Stomach (tissue), 9 donors: ENCODE results near the gene TXNDC5. TPM values are rescaled to one million over a fixed set of nuclear protein-coding genes. Genes with fewer than 3 reads are reported as not detected.

Source experiments
- DNase-seq, 2 donors: peaks; one replicate each; pipeline versions ENCODE4 v3.0.0 to v3.0.0-alpha.2; 2013 to 2019
- H3K27ac ChIP-seq, 5 donors: fragments of 200-600 bp in 4 of 5; sonication (generic) in 4 of 5; one replicate each; pipeline ENCODE4 v1.5.1; 2013 to 2019; ENCODE audit warnings: mild to moderate bottlenecking in 1 of 5, moderate library complexity in 1 of 5
- H3K27me3 ChIP-seq, 3 donors: fragments of 200-600 bp; sonication (generic); one replicate each; pipeline ENCODE4 v1.5.1; 2017 to 2019; ENCODE audit warnings: mixed run types in 1 of 3
- H3K36me3 ChIP-seq, 4 donors: fragments of 200-600 bp; sonication (generic); 1 replicate in 3 of 4; 2 replicates in 1 of 4; pipeline ENCODE4 v1.5.1; 2016 to 2019
- H3K4me1 ChIP-seq, 4 donors: fragments of 200-600 bp; sonication (generic); one replicate each; pipeline ENCODE4 v1.5.1; 2016 to 2019
- H3K4me3 ChIP-seq, 4 donors: fragments of 200-600 bp; sonication (generic) in 3 of 4; one replicate each; pipeline ENCODE4 v1.5.1; 2016 to 2019; ENCODE audit warnings: mild to moderate bottlenecking in 1 of 4
- H3K9me3 ChIP-seq, 4 donors: fragments of 200-600 bp; sonication (generic); one replicate each; pipeline ENCODE4 v1.5.1; 2016 to 2019
- CTCF ChIP-seq, 7 experiments: fragments of 450-650 bp in 4 of 7; fragments of 200-600 bp in 3 of 7; sonication (generic) in 3 of 7; IDR thresholded peaks; one replicate each; pipeline ENCODE4 v1.5.1; 2016 to 2019; ENCODE audit warnings: antibody characterized with exemption in 7 of 7, control low read depth in 2 of 7, mild to moderate bottlenecking in 1 of 7
- EP300 ChIP-seq: sonication (generic); formaldehyde crosslinking; IDR thresholded peaks from one replicate; pipeline ENCODE4 v1.6.1; 2017; ENCODE audit warnings: antibody characterized with exemption
- POLR2A ChIP-seq, 4 donors: fragments of 450-650 bp; IDR thresholded peaks; one replicate each; pipeline ENCODE4 v1.6.1; 2016; ENCODE audit warnings: antibody characterized with exemption in 4 of 4, control low read depth in 2 of 4, mild to moderate bottlenecking in 1 of 4, moderate library complexity in 1 of 4
- POLR2AphosphoS5 ChIP-seq, 3 donors: sonication (generic); formaldehyde crosslinking; IDR thresholded peaks; one replicate each; pipeline ENCODE4 v1.6.1; 2016; ENCODE audit warnings: antibody characterized with exemption in 3 of 3
- WGBS, 5 donors: extraction: QIAGEN DNeasy Blood & Tissue Kit in 3 of 5; methylation state at CpG; one replicate each; pipeline versions ENCODE4 v1.1.5 to v1.1.7; 2013 to 2018; 5-methylcytosine and 5-hydroxymethylcytosine counted together
- intact Hi-C: fragments of 100-400 bp; cut with DNase I; formaldehyde crosslinking; loops from one replicate; pipeline ENCODE4 v1.15.1; 2023; ENCODE audit warnings: low total_unique reads
- polyA plus RNA-seq, 3 donors: library from polyadenylated mRNA; stranded (reverse); fragments of 200-250 nt; gene quantifications; one replicate each; pipeline ENCODE4 v1.2.3, GENCODE V29; 2013
- total RNA-seq, 5 donors: library from RNA; depleted of rRNA; stranded (reverse); fragments of >200 nt; gene quantifications; one replicate each; pipeline versions ENCODE4 v1.1.0 to v1.2.3, GENCODE V29; 2014 to 2016
- donor health status: healthy with polysubstance abuse.
- donor health status: Bipolar disorder and iron deficiency.
- donor health status: healthy.

The TXNDC5 gene
- total and polyA plus RNA-seq, 8 donors: 27.4 to 260 (median 48.2) TPM

DNA sequence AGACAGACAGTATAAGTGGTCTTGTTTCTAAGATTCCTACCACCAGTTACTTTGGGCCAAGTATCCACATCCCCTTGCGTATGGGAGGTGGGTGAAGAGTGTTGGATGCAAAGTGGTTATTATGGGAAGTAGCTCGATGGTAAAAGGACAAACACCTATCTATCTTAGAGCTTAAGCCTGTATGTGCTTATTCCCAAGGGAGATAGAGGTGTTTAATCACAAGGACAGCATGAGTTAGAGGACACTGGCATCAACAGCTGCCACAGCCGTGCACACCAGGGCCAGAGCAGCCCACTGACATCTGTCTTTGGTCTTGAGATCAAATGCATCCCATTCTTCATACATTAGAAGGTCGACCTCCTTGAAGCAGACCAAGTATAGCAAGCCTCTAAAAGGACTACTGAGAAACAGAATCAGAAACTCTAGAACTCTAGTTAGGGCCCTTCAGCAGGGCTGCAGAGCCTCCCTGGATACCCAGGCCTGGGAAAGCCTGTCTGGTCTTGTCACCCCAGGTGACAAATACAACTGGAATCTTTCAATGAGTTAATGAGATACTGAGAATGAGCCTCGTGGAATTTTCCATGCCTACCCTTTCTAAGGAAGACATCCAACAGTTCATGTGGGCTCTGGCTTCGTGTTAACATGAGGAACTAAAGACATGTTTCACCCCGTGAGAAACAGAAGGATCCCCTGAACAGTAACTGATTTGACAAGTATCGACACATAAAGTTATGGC lies 28.7 kb downstream of the TXNDC5 start:
- H3K27ac ChIP-seq: no peak overlapping the region
- H3K36me3 ChIP-seq: peaks cover 57 to 85% (median 82%) of the 10 kb centered on the region in 4 donors
- no peak for TF ChIP-seq CTCF (IDR thresholded peaks at IDR 0.05)
- TF ChIP-seq EP300: no peak
- no peak for TF ChIP-seq POLR2A (IDR thresholded peaks at IDR 0.05)
- TF ChIP-seq POLR2AphosphoS5 (IDR thresholded peaks at IDR 0.05): no peak
- H3K27me3 ChIP-seq: no peaks in the 10 kb centered on the region
- intact Hi-C loops: no loop called here
- 86 to 87% (median 87%) methylated on average over 7 to 8 of the region's 8 CpGs for WGBS, 5 donors
- H3K9me3 ChIP-seq: no peaks in the 10 kb centered on the region
- no peaks in the 10 kb centered on the region for H3K4me1 ChIP-seq
- no peak overlapping the region for H3K4me3 ChIP-seq
- no peak for DNase-seq

GRCh38 chr6:7880718-7881107 lies 29.9 kb downstream of the TXNDC5 start:
- Histone ChIP-seq H3K4me3 (no peak overlapping the region), H3K27ac (no peak overlapping the region), H3K4me1 (no peaks in the 10 kb centered on the region), H3K9me3 (no peaks in the 10 kb centered on the region), H3K27me3 (no peaks in the 10 kb centered on the region), H3K36me3 (peaks cover 46 to 73% (median 69%) of the 10 kb centered on the region in 4 donors)
- 88 to 96% (median 92%) methylated on average over 9 of the region's 9 CpGs for WGBS, 5 donors
- no peak for DNase-seq
- no peak for TF ChIP-seq POLR2AphosphoS5 (IDR thresholded peaks at IDR 0.05)
- TF ChIP-seq POLR2A (IDR thresholded peaks at IDR 0.05): no peak
- no peak for TF ChIP-seq CTCF (IDR thresholded peaks at IDR 0.05)
- no peak for TF ChIP-seq EP300
- intact Hi-C loops: no loop called here

DNA sequence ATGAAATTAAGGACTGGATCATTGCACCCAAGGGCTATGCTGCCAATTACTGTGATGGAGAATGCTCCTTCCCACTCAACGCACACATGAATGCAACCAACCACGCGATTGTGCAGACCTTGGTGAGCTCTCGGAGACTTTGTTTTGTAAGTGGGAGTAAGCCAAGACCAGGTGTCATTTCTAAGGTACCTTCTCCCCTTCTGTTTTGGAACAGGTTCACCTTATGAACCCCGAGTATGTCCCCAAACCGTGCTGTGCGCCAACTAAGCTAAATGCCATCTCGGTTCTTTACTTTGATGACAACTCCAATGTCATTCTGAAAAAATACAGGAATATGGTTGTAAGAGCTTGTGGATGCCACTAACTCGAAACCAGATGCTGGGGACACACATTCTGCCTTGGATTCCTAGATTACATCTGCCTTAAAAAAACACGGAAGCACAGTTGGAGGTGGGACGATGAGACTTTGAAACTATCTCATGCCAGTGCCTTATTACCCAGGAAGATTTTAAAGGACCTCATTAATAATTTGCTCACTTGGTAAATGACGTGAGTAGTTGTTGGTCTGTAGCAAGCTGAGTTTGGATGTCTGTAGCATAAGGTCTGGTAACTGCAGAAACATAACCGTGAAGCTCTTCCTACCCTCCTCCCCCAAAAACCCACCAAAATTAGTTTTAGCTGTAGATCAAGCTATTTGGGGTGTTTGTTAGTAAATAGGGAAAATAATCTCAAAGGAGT lies 30.4 kb downstream of the TXNDC5 start:
- H3K27me3 ChIP-seq: no peaks in the 10 kb centered on the region
- peaks cover 43 to 67% (median 64%) of the 10 kb centered on the region in 4 donors for H3K36me3 ChIP-seq
- no peak overlapping the region for H3K27ac ChIP-seq
- WGBS, 5 donors: 91 to 94% (median 92%) methylated on average over 13 of the region's 13 CpGs
- H3K4me1 ChIP-seq: no peaks in the 10 kb centered on the region
- TF ChIP-seq CTCF (IDR thresholded peaks at IDR 0.05) (no peak), EP300 (no peak), POLR2AphosphoS5 (IDR thresholded peaks at IDR 0.05) (no peak), POLR2A (IDR thresholded peaks at IDR 0.05) (no peak)
- H3K9me3 ChIP-seq: no peaks in the 10 kb centered on the region
- no peak for DNase-seq
- intact Hi-C loops: no loop called here
- H3K4me3 ChIP-seq: no peak overlapping the region

DNA sequence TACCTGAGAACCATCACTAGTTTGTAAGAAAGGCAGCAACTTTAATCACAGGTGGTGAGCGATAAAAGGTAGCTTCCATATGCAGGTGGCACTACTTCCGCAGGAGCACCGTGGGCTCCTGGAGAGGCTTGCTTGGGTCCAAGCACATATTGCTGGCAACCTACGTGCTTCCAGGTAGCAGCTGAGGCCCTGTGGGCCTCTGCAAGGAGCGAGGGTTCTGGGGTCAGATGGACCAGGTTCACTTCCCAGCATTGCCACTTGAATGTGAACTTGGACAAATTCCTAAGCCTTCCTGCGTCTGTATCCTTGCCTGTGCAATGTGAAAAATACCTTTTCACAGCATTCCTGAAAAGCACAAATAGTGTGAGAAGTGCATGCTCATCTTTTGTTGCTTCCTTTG lies 31.0 kb downstream of the TXNDC5 start:
- 85 to 96% (median 92%) methylated on average over 6 of the region's 6 CpGs for WGBS, 5 donors
- Histone ChIP-seq H3K27ac (no peak overlapping the region), H3K9me3 (no peaks in the 10 kb centered on the region), H3K36me3 (peaks cover 38 to 62% (median 58%) of the 10 kb centered on the region in 4 donors), H3K27me3 (no peaks in the 10 kb centered on the region), H3K4me3 (no peak overlapping the region), H3K4me1 (no peaks in the 10 kb centered on the region)
- no peak for DNase-seq
- TF ChIP-seq POLR2A (IDR thresholded peaks at IDR 0.05): no peak
- no peak for TF ChIP-seq POLR2AphosphoS5 (IDR thresholded peaks at IDR 0.05)
- TF ChIP-seq EP300: no peak
- TF ChIP-seq CTCF (IDR thresholded peaks at IDR 0.05): no peak
- intact Hi-C loops: no loop called here
